ENCODE measurements around the gene COA7. TPM values are rescaled to one million over a fixed set of nuclear protein-coding genes. Genes with fewer than 3 reads are reported as not detected.

Gene COA7
- total and polyA plus RNA-seq, 2 of the 4 experiments (the other 2 are of a cell fraction) = 9.3 to 20.3 TPM

GRCh38 chr1:52668711-52669110, 29.4 kb downstream of the COA7 start:
- ATAC-seq (ENCODE audit: low read depth) (peak; percentile 53), DNase-seq (peak; percentile 34)
- WGBS, 2 experiments (ENCODE audit: extremely low coverage in 2 of 2, insufficient read length in 1 of 2) = 100% methylated on average over 1 of the region's 2 CpGs; no CpG with 5 or more reads in 1 of the 2 experiments
- H3K4me1 ChIP-seq (ENCODE audit: control insufficient read depth, insufficient read depth, low read length) = peaks cover 10% of the 10 kb centered on the region
- H3K56ac ChIP-seq (ENCODE audit: extremely low read depth, insufficient read depth, low read length) = no peak overlapping the region
- no peaks in the 10 kb centered on the region for H4K20me1 ChIP-seq (ENCODE audit: insufficient read depth, low read length)
- CTCF ChIA-PET = interaction anchor here (0.8 kb wide), 1 partner anchor 17 kb away, joined by 3 read pairs; no protein-coding TSS in a partner anchor
- no peak overlapping the region for H4K8ac ChIP-seq (ENCODE audit: low read depth in 2 of 2, low read length in 2 of 2)
- H3K9me1 ChIP-seq (ENCODE audit: insufficient read depth, low read length) = peaks cover 4% of the 10 kb centered on the region; the same call in 1 of the 2 replicates
- intact Hi-C loops (cut with micrococcal nuclease) = loop anchor here (5.0 kb wide), 1 partner anchor 136 kb away; no protein-coding TSS in a partner anchor
- no peak overlapping the region for H4K5ac ChIP-seq (ENCODE audit: low read depth, low read length)
- H3K4ac ChIP-seq (ENCODE audit: low read depth, low read length) = no peak overlapping the region
- no peaks in the 10 kb centered on the region for H3K36me3 ChIP-seq (ENCODE audit: control insufficient read depth, insufficient read depth, low read length)
- no peak overlapping the region for H3K23ac ChIP-seq (ENCODE audit: low read depth, low read length)
- H2AFZ ChIP-seq (replicated peaks; ENCODE audit: low read length, poor library complexity) = peak overlapping the region; percentile 26
- no peak overlapping the region for H3K9ac ChIP-seq (ENCODE audit: low read depth, low read length)
- H2BK15ac ChIP-seq (ENCODE audit: low read depth, low read length) = no peak overlapping the region
- in situ Hi-C loops (cut with MboI; ENCODE audit: low sequenced_read_pairs) = no loop called here
- dilution Hi-C loops (cut with HindIII; ENCODE audit: low sequenced_read_pairs, unreplicated experiment) = no loop called here
- H2AK9ac ChIP-seq (replicated peaks; ENCODE audit: low read depth, low read length, poor library complexity) = no peak overlapping the region
- no peak overlapping the region for H2BK120ac ChIP-seq (ENCODE audit: low read depth, low read length)
- no peaks in the 10 kb centered on the region for H3K27me3 ChIP-seq (ENCODE audit: control insufficient read depth, insufficient read depth, low read length)
- H3K9me3 ChIP-seq (ENCODE audit: control insufficient read depth, insufficient read depth, low read length) = no peaks in the 10 kb centered on the region
- H2BK20ac ChIP-seq (ENCODE audit: low read depth, low read length) = no peak overlapping the region; the same call in 1 of the 2 replicates
- H3K4me3 ChIP-seq (ENCODE audit: insufficient read depth, low read depth, low read length) = no peak overlapping the region
- POLR2A ChIA-PET (ENCODE audit: unreplicated experiment) = no interaction called here
- TF ChIP-seq RAD21 (IDR thresholded peaks at IDR 0.05; ENCODE audit: low read length) (no peak), BHLHE40 (IDR thresholded peaks at IDR 0.05; ENCODE audit: low read depth, low read length) (no peak), USF2 (IDR thresholded peaks at IDR 0.05; ENCODE audit: low read depth, low read length) (no peak), MAZ (IDR thresholded peaks at IDR 0.05; ENCODE audit: borderline replicate concordance, low read depth, low read length) (no peak), CTCF (conservative IDR thresholded peaks at IDR 0.05; ENCODE audit: low read depth, low read length) (no peak), MXI1 (IDR thresholded peaks at IDR 0.05; ENCODE audit: borderline replicate concordance, low read depth, low read length) (no peak), CEBPB (IDR thresholded peaks at IDR 0.05; ENCODE audit: low read depth, low read length) (no peak), MAFK (IDR thresholded peaks at IDR 0.05; ENCODE audit: low read depth, low read length) (no peak), FOS (IDR thresholded peaks at IDR 0.05; ENCODE audit: low read depth, low read length) (no peak), CHD1 (IDR thresholded peaks at IDR 0.05; ENCODE audit: low read depth, low read length) (no peak), RFX5 (IDR thresholded peaks at IDR 0.05; ENCODE audit: low read depth, low read length) (no peak), SMC3 (IDR thresholded peaks at IDR 0.05; ENCODE audit: low read depth, low read length) (no peak)
- no peak overlapping the region; the same call in 1 of the 2 replicates for H4K91ac ChIP-seq (ENCODE audit: insufficient read depth, low read depth, low read length)
- H3K79me1 ChIP-seq (ENCODE audit: low read depth in 1 of 2, low read length in 2 of 2) = no peaks in the 10 kb centered on the region
- H3K4me2 ChIP-seq (ENCODE audit: low read depth, low read length) = no peak overlapping the region
- H2BK5ac ChIP-seq (ENCODE audit: low read depth, low read length, poor library complexity, severe bottlenecking) = no peak overlapping the region
- BruUV-seq (replicated peaks) = no TSS peak
- no peak overlapping the region for H3K14ac ChIP-seq (replicated peaks; ENCODE audit: low read depth, low read length)
- H3K27ac ChIP-seq (ENCODE audit: insufficient read depth, low read length) = no peak overlapping the region
- 0 out of 2 replicates have a peak overlapping the region, but pooled peaks have one; percentile 10 for H2AK5ac ChIP-seq (ENCODE audit: low read depth, low read length)
- H3K18ac ChIP-seq (ENCODE audit: low read depth, low read length) = no peak overlapping the region
